Measurements from ENCODE around the gene ST6GALNAC2.

The ST6GALNAC2 gene

DNA sequence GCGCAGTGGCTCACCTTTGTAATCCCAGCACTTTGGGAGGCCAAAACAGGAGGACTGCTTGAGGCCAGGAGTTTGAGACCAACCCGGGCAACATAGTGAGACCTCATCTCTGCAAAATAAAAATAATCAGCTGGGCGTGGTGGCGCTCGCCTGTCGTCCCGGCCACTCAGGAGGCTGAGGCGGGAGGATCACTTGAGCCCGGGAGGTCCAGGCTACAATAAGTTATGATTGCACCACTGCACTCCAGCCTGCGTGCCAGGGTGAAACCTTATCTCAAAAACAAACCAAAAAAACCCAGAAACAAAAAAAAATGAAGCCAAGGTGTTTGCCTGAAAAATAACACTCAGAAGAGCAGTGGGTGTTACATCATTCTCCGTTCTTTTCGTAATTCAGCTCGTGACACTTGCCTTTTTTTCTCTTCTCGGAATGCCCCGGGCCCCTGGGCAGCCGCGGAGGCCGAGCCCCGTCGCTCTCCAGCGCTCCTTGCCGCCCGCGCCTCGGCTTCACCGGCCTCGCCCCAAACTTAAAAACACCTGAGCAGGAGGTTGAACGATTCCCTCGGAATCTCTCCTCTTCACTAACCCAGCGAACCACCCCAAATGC lies 28.8 kb downstream of the ST6GALNAC2 start:
- no peak for DNase-seq (ENCODE audit: low read depth in 3 of 3)

DNA sequence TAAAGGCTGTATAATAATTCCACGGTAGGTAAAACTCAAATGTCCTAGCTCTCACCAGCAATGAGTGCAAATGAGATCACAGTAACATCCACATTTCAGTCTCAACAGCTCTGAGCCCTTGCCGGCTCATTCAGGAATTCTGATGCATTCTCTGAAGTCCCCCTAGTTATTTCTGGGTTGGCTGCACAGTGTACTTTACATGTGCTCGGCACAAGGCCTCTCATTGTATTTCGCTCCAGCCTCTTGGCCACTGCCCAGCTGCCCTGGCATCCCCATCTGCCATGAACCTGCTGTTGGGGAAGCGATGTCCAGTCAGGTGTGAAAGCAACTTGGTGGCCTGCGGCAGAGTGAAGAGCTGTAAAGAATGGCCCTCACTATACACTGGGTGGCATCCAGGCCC lies 31.5 kb downstream of the ST6GALNAC2 start:
- no peak for DNase-seq (ENCODE audit: low read depth in 3 of 3)

GRCh38 chr17:76553178-76553908 lies 32.3 kb downstream of the ST6GALNAC2 start:
- DNase-seq (ENCODE audit: low read depth in 3 of 3), result no peak

GRCh38 chr17:76551685-76552084 lies 34.0 kb downstream of the ST6GALNAC2 start:
- DNase-seq (ENCODE audit: low read depth in 3 of 3), result no peak

DNA sequence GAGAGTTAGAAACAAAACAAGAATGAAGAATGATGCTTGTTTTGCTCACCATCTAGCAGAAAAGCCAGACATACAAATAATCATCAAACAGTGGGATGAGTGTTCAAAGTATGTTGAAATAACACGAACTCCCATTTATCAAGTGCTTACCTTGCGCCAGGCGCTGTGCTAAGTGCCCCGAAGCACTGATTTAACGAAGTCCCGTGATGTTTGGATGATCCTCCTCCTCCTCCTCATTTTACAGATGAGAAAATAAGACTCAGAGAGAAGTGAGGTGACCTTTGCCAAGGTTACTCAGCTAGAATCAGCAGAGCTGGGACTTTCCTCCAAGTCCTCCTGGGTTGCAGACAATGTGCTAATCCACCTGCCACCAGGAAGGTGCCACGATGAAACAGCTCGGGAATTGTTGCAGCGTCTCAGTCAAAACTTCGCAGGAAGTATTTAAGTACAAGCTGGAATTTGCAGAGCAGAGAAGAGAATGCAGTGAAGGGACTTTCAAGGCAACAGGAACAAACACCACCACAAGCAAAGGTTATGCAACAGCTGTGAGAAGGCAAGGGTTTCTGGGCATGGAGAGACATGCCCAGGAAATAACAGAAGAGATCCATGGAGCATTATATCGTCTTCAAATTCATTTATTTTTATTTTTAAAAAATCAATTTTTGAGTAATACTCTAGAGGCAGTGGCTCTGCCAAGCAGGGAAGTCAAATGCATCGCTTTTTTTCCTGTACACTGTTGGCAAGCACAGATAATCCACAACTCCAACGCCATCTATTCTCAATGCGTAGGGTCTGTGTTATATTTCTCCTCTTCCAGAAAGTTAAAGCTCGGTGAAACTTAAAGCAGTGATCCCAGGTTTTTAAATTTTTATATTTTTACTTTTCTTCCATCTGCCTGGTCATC lies 34.7 kb downstream of the ST6GALNAC2 start:
- no peak for DNase-seq (ENCODE audit: low read depth in 3 of 3)

DNA sequence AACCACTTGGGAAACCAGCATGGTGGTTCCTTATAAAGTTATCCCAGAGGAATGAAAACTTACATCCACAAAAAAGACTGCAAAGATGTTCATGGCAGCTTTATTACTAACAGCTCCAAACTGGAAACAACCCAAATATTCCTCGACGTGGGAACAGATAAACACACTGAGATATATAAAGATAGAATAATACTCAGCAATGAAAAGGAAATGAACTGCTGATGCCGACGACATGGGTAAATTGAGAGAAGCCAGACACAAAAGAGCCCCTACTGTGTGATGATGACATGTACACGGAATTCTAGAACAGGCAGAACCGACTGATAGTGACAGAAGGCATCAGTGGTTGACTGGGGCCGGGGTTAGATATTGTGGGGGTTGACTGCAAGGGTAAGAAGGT lies 36.1 kb downstream of the ST6GALNAC2 start:
- no peak for DNase-seq (ENCODE audit: low read depth in 3 of 3)

DNA sequence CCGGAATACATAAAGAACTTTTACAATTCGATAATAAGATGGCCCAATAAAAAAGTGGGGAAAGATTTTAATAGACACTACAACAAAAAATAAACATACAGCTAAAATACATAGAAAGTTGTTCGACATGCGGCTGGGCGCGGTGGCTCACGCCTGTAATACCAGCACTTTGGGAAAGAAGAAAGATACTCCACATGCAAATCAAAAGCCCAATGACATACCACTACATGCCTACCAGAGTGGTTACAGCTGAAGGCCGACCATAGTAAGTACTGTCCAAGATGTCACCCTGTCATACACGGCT lies 36.5 kb downstream of the ST6GALNAC2 start:
- no peak for DNase-seq (ENCODE audit: low read depth in 3 of 3)

GRCh38 chr17:76548378-76549214 lies 37.1 kb downstream of the ST6GALNAC2 start:
- no peak for DNase-seq (ENCODE audit: low read depth in 3 of 3)

- DNase-seq (ENCODE audit: low read depth in 3 of 3), result no peak
Observed at GRCh38 chr17:76547642-76548202, 37.9 kb downstream of the ST6GALNAC2 start.

- DNase-seq (ENCODE audit: low read depth in 3 of 3), result peak in 1 of 3 donors; percentile 60
Observed at GRCh38 chr17:76547183-76547641, 38.4 kb downstream of the ST6GALNAC2 start.

DNA sequence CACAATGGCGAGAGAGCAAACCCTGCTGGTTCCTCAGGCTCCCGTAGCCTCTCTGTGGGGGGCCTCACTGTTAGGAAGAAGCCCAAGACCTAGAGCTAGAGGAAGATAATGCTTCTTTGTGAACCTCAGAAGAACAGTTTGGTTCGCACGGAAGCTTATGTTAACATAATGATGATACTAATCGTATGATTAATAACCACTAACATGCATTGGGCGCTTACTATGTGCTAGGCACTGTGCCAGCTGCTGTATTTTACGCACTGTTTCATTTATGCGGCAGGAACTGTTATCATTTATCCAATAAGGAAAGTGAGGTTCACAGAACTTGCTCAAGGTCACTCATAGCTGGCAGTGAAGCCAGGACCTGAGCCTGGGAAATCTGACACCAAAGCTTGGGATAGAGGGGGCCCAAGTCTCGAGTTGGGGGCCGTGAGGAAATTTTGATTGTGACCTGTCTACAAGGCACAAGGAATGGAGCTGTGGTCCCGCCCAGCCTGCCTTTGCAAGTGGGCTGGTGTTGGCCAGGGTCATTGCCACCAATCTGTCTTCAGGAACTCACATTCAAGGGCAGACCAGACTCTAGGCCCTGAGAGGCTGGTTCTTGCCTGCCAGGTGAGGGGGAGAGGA lies 39.0 kb downstream of the ST6GALNAC2 start:
- DNase-seq (ENCODE audit: low read depth in 3 of 3), result no peak

DNA sequence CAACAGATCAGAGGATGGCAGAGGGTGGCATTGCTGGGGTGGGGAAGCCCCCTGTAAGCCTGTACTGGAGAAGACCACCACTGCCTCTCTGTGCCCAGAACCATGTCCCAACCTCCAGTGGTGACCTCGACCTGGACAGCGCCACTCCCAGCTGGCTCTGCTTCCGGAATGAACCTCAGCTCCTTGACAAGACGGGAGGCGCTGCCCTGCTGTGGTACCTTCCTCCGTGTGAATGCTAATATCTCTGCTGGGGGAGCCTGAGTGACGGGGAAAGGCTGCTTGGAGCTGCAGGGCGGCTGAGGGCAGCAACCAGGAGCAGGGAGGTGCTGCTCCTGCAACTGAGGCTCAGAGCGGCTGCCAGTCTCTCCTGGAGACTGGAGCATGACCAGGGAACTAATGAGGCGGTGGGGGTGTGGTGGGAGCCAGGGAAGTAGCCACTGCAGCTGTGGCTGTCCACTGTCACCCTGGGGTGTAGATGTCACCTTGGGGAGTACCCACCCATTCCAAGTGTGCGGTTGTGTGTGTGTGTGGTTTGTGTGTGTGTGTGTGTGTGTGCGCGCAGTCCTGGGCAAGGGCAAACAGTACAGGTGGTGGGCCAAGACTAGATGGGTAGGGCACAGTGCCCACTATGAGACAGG lies 39.6 kb downstream of the ST6GALNAC2 start:
- DNase-seq (ENCODE audit: low read depth in 3 of 3), result no peak

DNA sequence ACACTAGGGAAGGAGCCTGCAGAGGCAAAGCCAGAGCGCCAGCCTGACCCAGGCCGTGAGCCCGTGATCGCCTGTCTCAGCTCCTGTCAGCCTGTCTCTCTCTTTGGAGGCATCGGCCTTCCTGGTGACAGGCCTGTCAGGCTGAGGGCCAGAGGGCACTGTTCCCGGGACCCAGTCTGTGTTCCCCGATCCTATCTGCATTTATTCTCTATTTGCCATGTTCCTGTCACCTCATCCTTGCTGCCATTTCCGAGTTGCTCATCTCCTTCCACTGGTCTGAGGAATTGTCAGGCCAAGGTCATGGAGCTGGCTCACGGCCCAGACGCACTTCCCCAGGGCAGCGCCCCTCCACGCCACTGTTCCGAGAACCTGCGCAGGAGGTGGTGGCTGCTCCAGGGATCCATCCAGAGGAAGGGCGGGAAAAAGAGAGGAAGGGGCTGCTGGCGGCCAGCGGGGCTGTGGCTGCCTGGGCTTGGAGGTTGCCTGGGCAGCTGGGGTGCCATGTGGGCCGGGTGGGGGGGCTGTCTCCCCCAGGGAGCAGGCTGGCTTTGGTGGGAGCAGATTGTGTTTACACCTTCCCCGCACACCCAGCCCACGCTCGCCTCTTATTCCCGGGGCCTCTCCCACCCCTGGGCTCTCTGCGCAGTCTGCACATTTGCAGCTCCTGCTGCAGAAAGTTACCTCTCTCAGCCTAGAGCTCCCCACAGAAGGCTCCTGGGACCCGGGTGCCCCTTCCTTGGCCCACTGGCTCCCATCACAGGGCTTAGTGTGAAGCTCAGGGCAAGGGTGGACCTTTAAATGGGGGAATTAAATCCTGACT lies 40.9 kb downstream of the ST6GALNAC2 start:
- DNase-seq (ENCODE audit: low read depth in 3 of 3), result no peak

- no peak for DNase-seq (ENCODE audit: low read depth in 3 of 3)
Observed at GRCh38 chr17:76543826-76544545, 41.7 kb downstream of the ST6GALNAC2 start.

- no peak for DNase-seq (ENCODE audit: low read depth in 3 of 3)
Observed at GRCh38 chr17:76543482-76543825, 42.2 kb downstream of the ST6GALNAC2 start.

- DNase-seq (ENCODE audit: low read depth in 3 of 3), result no peak
Observed at GRCh38 chr17:76542984-76543383, 42.7 kb downstream of the ST6GALNAC2 start.

- DNase-seq (ENCODE audit: low read depth in 3 of 3), result no peak
Observed at GRCh38 chr17:76542566-76542971, 43.1 kb downstream of the ST6GALNAC2 start.

GRCh38 chr17:76541739-76542454 lies 43.8 kb downstream of the ST6GALNAC2 start:
- DNase-seq (ENCODE audit: low read depth in 3 of 3), result no peak

All from stimulated activated CD4-positive, alpha-beta T cell treated with anti-CD3 and anti-CD28 coated beads, TNF-alpha, amount 100 ng/mL, for 48 hours (primary cell).